ENCODE measurements around the gene HBB. TPM values are rescaled to one million over a fixed set of nuclear protein-coding genes. Genes with fewer than 3 reads are reported as not detected.

The HBB gene
- polyA plus RNA-seq, 1 experiment, result not detected

DNA sequence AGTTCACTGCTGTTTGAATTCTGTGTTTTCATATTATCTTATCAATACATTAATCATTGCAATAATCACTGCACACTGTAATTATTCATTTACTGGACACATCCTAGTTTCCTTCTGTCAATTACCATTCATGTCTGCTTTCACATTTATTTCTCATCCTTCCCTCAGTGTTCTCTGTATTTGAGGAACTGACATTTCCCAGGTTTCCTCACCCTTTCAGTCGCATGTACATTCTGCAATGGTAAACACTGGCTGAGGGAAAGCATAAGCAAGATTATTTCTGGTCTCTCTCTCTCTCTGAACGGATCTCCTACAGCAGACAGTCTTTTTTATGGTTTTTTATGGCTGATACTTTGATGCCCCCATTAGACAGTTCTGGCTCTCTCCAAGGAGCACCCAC is 11.6 kb upstream of the HBB start:
- CTCF ChIA-PET, result interaction anchor here (0.9 kb wide), 1 partner anchor 9 kb away, joined by 3 read pairs; no protein-coding TSS in a partner anchor
- H3K36me3 ChIP-seq (ENCODE audit: control insufficient read depth, insufficient read depth, low read length), result no peaks in the 10 kb centered on the region
- TF ChIP-seq, protein P1, sequence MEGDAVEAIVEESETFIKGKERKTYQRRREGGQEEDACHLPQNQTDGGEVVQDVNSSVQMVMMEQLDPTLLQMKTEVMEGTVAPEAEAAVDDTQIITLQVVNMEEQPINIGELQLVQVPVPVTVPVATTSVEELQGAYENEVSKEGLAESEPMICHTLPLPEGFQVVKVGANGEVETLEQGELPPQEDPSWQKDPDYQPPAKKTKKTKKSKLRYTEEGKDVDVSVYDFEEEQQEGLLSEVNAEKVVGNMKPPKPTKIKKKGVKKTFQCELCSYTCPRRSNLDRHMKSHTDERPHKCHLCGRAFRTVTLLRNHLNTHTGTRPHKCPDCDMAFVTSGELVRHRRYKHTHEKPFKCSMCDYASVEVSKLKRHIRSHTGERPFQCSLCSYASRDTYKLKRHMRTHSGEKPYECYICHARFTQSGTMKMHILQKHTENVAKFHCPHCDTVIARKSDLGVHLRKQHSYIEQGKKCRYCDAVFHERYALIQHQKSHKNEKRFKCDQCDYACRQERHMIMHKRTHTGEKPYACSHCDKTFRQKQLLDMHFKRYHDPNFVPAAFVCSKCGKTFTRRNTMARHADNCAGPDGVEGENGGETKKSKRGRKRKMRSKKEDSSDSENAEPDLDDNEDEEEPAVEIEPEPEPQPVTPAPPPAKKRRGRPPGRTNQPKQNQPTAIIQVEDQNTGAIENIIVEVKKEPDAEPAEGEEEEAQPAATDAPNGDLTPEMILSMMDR (IDR thresholded peaks at IDR 0.05; ENCODE audit: insufficient read depth, low read depth, low read length), result no peak
- POLR2A ChIA-PET, result no interaction called here
- H3K4me3 ChIP-seq (ENCODE audit: low read depth, low read length), result no peak overlapping the region
- DNase-seq (ENCODE audit: low read depth), result no peak
- H3K27me3 ChIP-seq (ENCODE audit: control insufficient read depth, insufficient read depth, low read length), result no peaks in the 10 kb centered on the region

DNA sequence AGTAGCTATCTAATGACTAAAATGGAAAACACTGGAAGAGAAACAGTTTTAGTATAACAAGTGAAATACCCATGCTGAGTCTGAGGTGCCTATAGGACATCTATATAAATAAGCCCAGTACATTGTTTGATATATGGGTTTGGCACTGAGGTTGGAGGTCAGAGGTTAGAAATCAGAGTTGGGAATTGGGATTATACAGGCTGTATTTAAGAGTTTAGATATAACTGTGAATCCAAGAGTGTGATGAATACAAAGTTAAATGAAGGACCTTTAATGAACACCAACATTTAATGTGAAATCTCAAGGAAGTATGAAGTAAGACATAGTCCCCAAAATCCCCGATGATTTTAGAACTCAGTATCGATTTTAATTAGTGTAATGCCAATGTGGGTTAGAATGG is 10.5 kb upstream of the HBB start:
- TF ChIP-seq, protein P1 (IDR thresholded peaks at IDR 0.05; ENCODE audit: insufficient read depth, low read depth, low read length), result no peak
- POLR2A ChIA-PET, result no interaction called here
- CTCF ChIA-PET, result no interaction called here
- DNase-seq (ENCODE audit: low read depth), result no peak
- H3K4me3 ChIP-seq (ENCODE audit: low read depth, low read length), result no peak overlapping the region
- no peaks in the 10 kb centered on the region for H3K36me3 ChIP-seq (ENCODE audit: control insufficient read depth, insufficient read depth, low read length)
- no peaks in the 10 kb centered on the region for H3K27me3 ChIP-seq (ENCODE audit: control insufficient read depth, insufficient read depth, low read length)

DNA sequence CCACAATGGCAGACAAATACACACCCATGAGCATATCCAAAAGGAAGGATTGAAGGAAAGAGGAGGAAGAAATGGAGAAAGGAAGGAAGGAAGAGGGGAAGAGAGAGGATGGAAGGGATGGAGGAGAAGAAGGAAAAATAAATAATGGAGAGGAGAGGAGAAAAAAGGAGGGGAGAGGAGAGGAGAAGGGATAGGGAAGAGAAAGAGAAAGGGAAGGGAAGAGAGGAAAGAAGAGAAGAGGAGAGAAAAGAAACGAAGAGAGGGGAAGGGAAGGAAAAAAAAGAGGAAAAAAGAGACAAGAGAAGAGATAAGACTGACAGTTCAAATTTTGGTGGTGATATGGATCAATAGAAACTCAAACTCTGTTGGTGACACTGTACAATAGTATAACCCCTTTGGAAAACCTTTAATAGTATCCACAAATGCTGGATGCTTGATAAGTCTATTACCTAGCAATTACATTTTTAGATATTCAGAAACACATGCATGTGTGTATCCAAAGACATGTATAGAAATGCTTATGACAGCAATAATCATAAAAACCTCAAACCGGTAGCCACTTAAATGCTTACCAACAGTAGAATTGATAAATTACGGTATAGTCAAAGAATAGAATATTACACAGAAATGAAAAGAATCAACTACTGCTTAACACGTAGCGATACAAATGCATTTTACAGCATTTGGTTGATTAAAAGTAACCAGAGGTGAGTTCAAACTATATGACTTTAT is 8.7 kb upstream of the HBB start:
- no peak overlapping the region for H3K4me3 ChIP-seq (ENCODE audit: low read depth, low read length)
- H3K36me3 ChIP-seq (ENCODE audit: control insufficient read depth, insufficient read depth, low read length), result no peaks in the 10 kb centered on the region
- CTCF ChIA-PET, result no interaction called here
- POLR2A ChIA-PET, result no interaction called here
- no peak for DNase-seq (ENCODE audit: low read depth)
- H3K27me3 ChIP-seq (ENCODE audit: control insufficient read depth, insufficient read depth, low read length), result no peaks in the 10 kb centered on the region
- TF ChIP-seq, protein P1 (IDR thresholded peaks at IDR 0.05; ENCODE audit: insufficient read depth, low read depth, low read length), result no peak

- POLR2A ChIA-PET, result no interaction called here
- no peak within 1 kb of the TSS for H3K4me3 ChIP-seq (ENCODE audit: low read depth, low read length)
- TF ChIP-seq, protein P1 (IDR thresholded peaks at IDR 0.05; ENCODE audit: insufficient read depth, low read depth, low read length), result no peak
- H3K27me3 ChIP-seq (ENCODE audit: control insufficient read depth, insufficient read depth, low read length), result no peaks in the 10 kb centered on the region
- CTCF ChIA-PET, result no interaction called here
- no peak for DNase-seq (ENCODE audit: low read depth)
- H3K36me3 ChIP-seq (ENCODE audit: control insufficient read depth, insufficient read depth, low read length), result no peaks in the 10 kb centered on the region
Measured at GRCh38 chr11:5234381-5234834, 7.5 kb upstream of the HBB start, which contains the start of gene HBD. Gene HBD, minus strand, starts transcription at chr11:5234483. Its CDS starts 50 bp downstream, at chr11:5234433.

- Histone ChIP-seq H3K4me3 (ENCODE audit: low read depth, low read length) (no peak overlapping the region), H3K27me3 (ENCODE audit: control insufficient read depth, insufficient read depth, low read length) (no peaks in the 10 kb centered on the region), H3K36me3 (ENCODE audit: control insufficient read depth, insufficient read depth, low read length) (no peaks in the 10 kb centered on the region)
- ChIA-PET CTCF (no interaction called here), POLR2A (no interaction called here)
- no peak for DNase-seq (ENCODE audit: low read depth)
- TF ChIP-seq, protein P1 (IDR thresholded peaks at IDR 0.05; ENCODE audit: insufficient read depth, low read depth, low read length), result no peak
Measured at GRCh38 chr11:5233307-5233706, 6.4 kb upstream of the HBB start.

Data from BJ (cell line).